PC-3 (cell line): Measurements from ENCODE around the gene RIMS4. TPM values are rescaled to one million over a fixed set of nuclear protein-coding genes. Genes with fewer than 3 reads are reported as not detected.
A peak's percentile ranks its signal among the peaks of the same experiment; 100 is the strongest.

Source experiments
- ATAC-seq: fragments of 200-7000 bp; cut with Tn5 transposase; 2 replicates; pipeline ENCODE4 v1.9.1; 2020; ENCODE audit warnings: mild to moderate bottlenecking, moderate library complexity
- BruUV-seq: library from RNA; stranded (reverse); fragments of 400-500 nt; replicated peaks from 2 replicates; lab custom pipeline; 2021; lab: Mats Ljungman, UMichigan
- CTCF ChIA-PET: fragments of 300-600 bp; sonication (Branson Sonifier 250); formaldehyde crosslinking; loops from one replicate; lab custom pipeline; 2022; ENCODE audit warnings: antibody characterized with exemption; lab: Charles Lee
- POLR2A ChIA-PET: fragments of 300-600 bp; sonication (Branson Sonifier 250); formaldehyde crosslinking; loops from one replicate; lab custom pipeline; 2022; ENCODE audit warnings: antibody characterized with exemption; ENCODE audit not compliant: unreplicated experiment; lab: Charles Lee
- DNase-seq: peaks from one replicate; pipeline ENCODE4 v3.0.0-alpha.2; 2015
- H2AFZ ChIP-seq: fragments of 300-600 bp; sonication (generic); 2 replicates; pipeline ENCODE4 v1.6.0; 2016; ENCODE audit warnings: antibody characterized with exemption, low read length
- H3F3A ChIP-seq: fragments of 300-600 bp; sonication (generic); one replicate; pipeline ENCODE4 v1.6.0; 2017; ENCODE audit warnings: antibody characterized with exemption, low read length, control low read depth, mild to moderate bottlenecking; ENCODE audit not compliant: unreplicated experiment
- H3K27ac ChIP-seq: fragments of 300-600 bp; sonication (generic); 2 replicates; pipeline ENCODE4 v1.5.1; 2016; ENCODE audit warnings: mild to moderate bottlenecking, low read length
- H3K27me3 ChIP-seq: fragments of 300-600 bp; sonication (generic); 2 replicates; pipeline ENCODE4 v1.6.1; 2016; ENCODE audit warnings: low read length, mixed read lengths
- H3K36me3 ChIP-seq: fragments of 300-600 bp; sonication (generic); 2 replicates; pipeline ENCODE4 v1.6.1; 2016; ENCODE audit warnings: low read depth, mixed run types, low read length, mixed read lengths
- H3K4me1 ChIP-seq: fragments of 300-600 bp; sonication (generic); 2 replicates; pipeline ENCODE4 v1.5.1; 2016; ENCODE audit warnings: low read length; ENCODE audit not compliant: insufficient read depth
- H3K4me2 ChIP-seq: fragments of 300-600 bp; sonication (generic); 2 replicates; pipeline ENCODE4 v1.6.0; 2016; ENCODE audit warnings: low read length
- H3K4me3 ChIP-seq: fragments of 300-600 bp; sonication (generic); 2 replicates; pipeline ENCODE4 v1.5.1; 2016; ENCODE audit warnings: mild to moderate bottlenecking, low read length, mixed read lengths
- H3K79me2 ChIP-seq: fragments of 300-600 bp; sonication (generic); 2 replicates; pipeline ENCODE4 v1.6.1; 2017; ENCODE audit warnings: low read length, mixed read lengths
- H3K9ac ChIP-seq: fragments of 300-600 bp; sonication (generic); 2 replicates; pipeline ENCODE4 v1.6.0; 2016; ENCODE audit warnings: mild to moderate bottlenecking, low read length
- H3K9me2 ChIP-seq: fragments of 300-600 bp; sonication (generic); replicated peaks from 2 replicates; pipeline ENCODE4 v1.6.1; 2016; ENCODE audit warnings: mixed run types, low read length, mixed read lengths
- H3K9me3 ChIP-seq: fragments of 300-600 bp; sonication (generic); 2 replicates; pipeline ENCODE4 v1.6.1; 2016; ENCODE audit warnings: low read length, mixed read lengths
- H4K20me1 ChIP-seq: fragments of 300-600 bp; sonication (generic); 2 replicates; pipeline ENCODE4 v1.6.1; 2016; ENCODE audit warnings: low read length, mixed read lengths
- CTCF ChIP-seq: fragments of 300-600 bp; sonication (generic); conservative IDR thresholded peaks from 2 replicates; pipeline ENCODE4 v1.5.1; 2017; ENCODE audit warnings: antibody characterized with exemption, low read depth, mild to moderate bottlenecking, low read length
- EZH2 ChIP-seq: fragments of 300-600 bp; sonication (generic); IDR thresholded peaks from one replicate; pipeline ENCODE4 v1.6.1; 2017; ENCODE audit warnings: antibody characterized with exemption, mild to moderate bottlenecking, low read length; ENCODE audit not compliant: unreplicated experiment
- EZH2phosphoT487 ChIP-seq: fragments of 300-600 bp; sonication (generic); IDR thresholded peaks from 2 replicates; pipeline ENCODE4 v1.6.1; 2018; ENCODE audit warnings: mild to moderate bottlenecking, antibody characterized with exemption, low read length, borderline replicate concordance
- intact Hi-C: fragments of 100-400 bp; cut with micrococcal nuclease; formaldehyde crosslinking; loops from 2 replicates; pipeline ENCODE4 v1.9.0; 2023
- total RNA-seq: library from RNA; depleted of rRNA; stranded (reverse); fragments of >200 nt; gene quantifications from 2 replicates; pipeline ENCODE4 v1.2.3, GENCODE V29; 2014

RIMS4 gene
- total RNA-seq, 1 experiment from 2014 or later, result 0.04 TPM

- intact Hi-C loops, result no loop called here
- no TSS peak for BruUV-seq
- no peak for ATAC-seq
- Histone ChIP-seq H3K4me3 (no peak overlapping the region), H4K20me1 (no peaks in the 10 kb centered on the region), H3K9ac (no peak overlapping the region), H3K4me2 (peak overlapping the region; percentile 62; the same call in 1 of the 2 replicates), H3K36me3 (no peaks in the 10 kb centered on the region), H2AFZ (no peak overlapping the region), H3K9me3 (no peaks in the 10 kb centered on the region), H3K4me1 (peaks cover 19% of the 10 kb centered on the region), H3K79me2 (no peaks in the 10 kb centered on the region), H3F3A (no peaks in the 10 kb centered on the region), H3K27me3 (no peaks in the 10 kb centered on the region), H3K9me2 (no peaks in the 10 kb centered on the region), H3K27ac (peak overlapping the region; percentile 48; the same call in 1 of the 2 replicates)
- CTCF ChIA-PET, result no interaction called here
- TF ChIP-seq CTCF (no peak), EZH2phosphoT487 (no peak), EZH2 (no peak)
- POLR2A ChIA-PET, result no interaction called here
- no peak for DNase-seq
Measured at GRCh38 chr20:44721785-44722054, 88.6 kb downstream of the RIMS4 start.

GRCh38 chr20:44720997-44721784, 89.2 kb downstream of the RIMS4 start:
- H3K9me3 ChIP-seq, result no peaks in the 10 kb centered on the region
- no peak overlapping the region for H2AFZ ChIP-seq
- no peaks in the 10 kb centered on the region for H3K27me3 ChIP-seq
- H3K9ac ChIP-seq, result no peak overlapping the region
- DNase-seq (peak; percentile 69), ATAC-seq (peak; percentile 42)
- H3F3A ChIP-seq, result no peaks in the 10 kb centered on the region
- intact Hi-C loops, result no loop called here
- no peak overlapping the region for H3K4me3 ChIP-seq
- BruUV-seq, result no TSS peak
- H4K20me1 ChIP-seq, result no peaks in the 10 kb centered on the region
- peak overlapping the region; percentile 62 for H3K4me2 ChIP-seq
- ChIA-PET POLR2A (interaction anchor here (0.6 kb wide), 1 partner anchor 11 kb away, joined by 3 read pairs; no protein-coding TSS in a partner anchor), CTCF (interaction anchor here (0.6 kb wide), 2 partner anchors 15 to 29 kb away, joined by 3 read pairs; no protein-coding TSS in a partner anchor)
- H3K27ac ChIP-seq, result peak overlapping the region; percentile 48
- no peak for TF ChIP-seq CTCF
- no peak for TF ChIP-seq EZH2phosphoT487
- TF ChIP-seq EZH2, result no peak
- H3K9me2 ChIP-seq, result no peaks in the 10 kb centered on the region
- no peaks in the 10 kb centered on the region for H3K79me2 ChIP-seq
- peaks cover 19% of the 10 kb centered on the region for H3K4me1 ChIP-seq
- H3K36me3 ChIP-seq, result no peaks in the 10 kb centered on the region

- Histone ChIP-seq H3K79me2 (no peaks in the 10 kb centered on the region), H3K27me3 (no peaks in the 10 kb centered on the region), H3K9ac (no peak overlapping the region), H3K27ac (peak overlapping the region; percentile 48), H3K4me2 (peak overlapping the region; percentile 62), H3K9me3 (no peaks in the 10 kb centered on the region), H3K9me2 (no peaks in the 10 kb centered on the region), H4K20me1 (no peaks in the 10 kb centered on the region), H3K36me3 (no peaks in the 10 kb centered on the region), H3K4me1 (peaks cover 19% of the 10 kb centered on the region), H3F3A (no peaks in the 10 kb centered on the region), H2AFZ (no peak overlapping the region), H3K4me3 (no peak overlapping the region)
- ATAC-seq, result peak; percentile 73
- TF ChIP-seq CTCF (no peak), EZH2phosphoT487 (no peak), EZH2 (no peak)
- ChIA-PET CTCF (interaction anchor here (0.6 kb wide), 1 partner anchor 15 kb away, joined by 3 read pairs; no protein-coding TSS in a partner anchor), POLR2A (interaction anchor here (0.6 kb wide), 1 partner anchor 12 kb away, joined by 3 read pairs; no protein-coding TSS in a partner anchor)
- DNase-seq, result peak; percentile 77
- BruUV-seq, result no TSS peak
- intact Hi-C loops, result no loop called here
Measured at GRCh38 chr20:44720621-44720996, 89.7 kb downstream of the RIMS4 start.
